Osteoblast (primary cell): ENCODE results near the gene NEGR1. TPM values are rescaled to one million over a fixed set of nuclear protein-coding genes. Genes with fewer than 3 reads are reported as not detected.

Experiments used
- DNase-seq: peaks from one replicate; pipeline ENCODE4 v3.0.0; 2011; ENCODE audit warnings: low spot score, mixed read lengths; ENCODE audit not compliant: insufficient read length; ENCODE audit errors: missing footprints
- H2AFZ ChIP-seq: 2 replicates; pipeline ENCODE4 v1.6.0; 2011; ENCODE audit warnings: mild to moderate bottlenecking, low read length
- H3K27ac ChIP-seq: 2 replicates; pipeline ENCODE4 v1.5.1; 2011; ENCODE audit warnings: mild to moderate bottlenecking, low read depth, low read length, moderate library complexity
- H3K27me3 ChIP-seq: 2 replicates; pipeline ENCODE4 v1.6.0; 2012; ENCODE audit warnings: mild to moderate bottlenecking, control low read depth, inconsistent platforms, low read length, moderate library complexity; ENCODE audit not compliant: insufficient read depth
- H3K36me3 ChIP-seq: 2 replicates; pipeline ENCODE4 v1.5.1; 2011; ENCODE audit warnings: mild to moderate bottlenecking, low read length, control low read depth, moderate library complexity; ENCODE audit not compliant: insufficient read depth
- H3K4me1 ChIP-seq: 2 replicates; pipeline ENCODE4 v1.5.1; 2011; ENCODE audit warnings: mild to moderate bottlenecking, low read length, control low read depth, moderate library complexity; ENCODE audit not compliant: insufficient read depth
- H3K4me2 ChIP-seq: 2 replicates; pipeline ENCODE4 v1.6.0; 2011; ENCODE audit warnings: mild to moderate bottlenecking, low read length; ENCODE audit not compliant: insufficient read depth
- H3K4me3 ChIP-seq: fragments of 200-600 bp; sonication (generic); 3 replicates; pipeline ENCODE4 v1.5.1; 2012; ENCODE audit warnings: mild to moderate bottlenecking, low read length, inconsistent platforms; ENCODE audit not compliant: insufficient read depth
- H3K79me2 ChIP-seq: 2 replicates; pipeline ENCODE4 v1.6.0; 2012; ENCODE audit warnings: mild to moderate bottlenecking, low read length, control low read depth, inconsistent platforms; ENCODE audit not compliant: insufficient read depth
- H3K9me3 ChIP-seq: 2 replicates; pipeline ENCODE4 v1.5.1; 2011; ENCODE audit warnings: low read depth, low read length, control low read depth
- H4K20me1 ChIP-seq: 2 replicates; pipeline ENCODE4 v1.6.0; 2012; ENCODE audit warnings: mild to moderate bottlenecking, low read length, control low read depth; ENCODE audit not compliant: insufficient read depth
- CTCF ChIP-seq: IDR thresholded peaks from 2 replicates; pipeline ENCODE4 v1.5.1; 2011; ENCODE audit warnings: mild to moderate bottlenecking, low read depth, low read length, moderate library complexity; ENCODE audit errors: extremely low read depth
- total RNA-seq: library from RNA; depleted of rRNA; stranded (reverse); fragments of >200 nt; gene quantifications from 2 replicates; pipeline ENCODE4 v1.2.3, GENCODE V29; 2012

Gene NEGR1
- total RNA-seq, 1 donor: 18.1 TPM

- H3K4me2 ChIP-seq: no peak overlapping the region
- H3K4me3 ChIP-seq: no peak overlapping the region
- no peak for TF ChIP-seq CTCF
- H3K27me3 ChIP-seq: no peaks in the 10 kb centered on the region
- no peak overlapping the region for H2AFZ ChIP-seq
- H3K9me3 ChIP-seq: no peaks in the 10 kb centered on the region
- no peak for DNase-seq
- H3K36me3 ChIP-seq: no peaks in the 10 kb centered on the region
- no peaks in the 10 kb centered on the region for H4K20me1 ChIP-seq
- no peaks in the 10 kb centered on the region for H3K79me2 ChIP-seq
- H3K27ac ChIP-seq: no peak overlapping the region
- H3K4me1 ChIP-seq: peaks cover 11% of the 10 kb centered on the region
Measured at GRCh38 chr1:71562298-71562697, 720.0 kb downstream of the NEGR1 start.

- Histone ChIP-seq H3K79me2 (no peaks in the 10 kb centered on the region), H3K9me3 (no peaks in the 10 kb centered on the region), H3K4me2 (peak overlapping the region; percentile 86), H3K36me3 (no peaks in the 10 kb centered on the region), H4K20me1 (no peaks in the 10 kb centered on the region), H3K27me3 (no peaks in the 10 kb centered on the region), H3K4me3 (peak overlapping the region; percentile 44), H2AFZ (peak overlapping the region; percentile 15), H3K27ac (peak overlapping the region; percentile 61), H3K4me1 (peaks cover 11% of the 10 kb centered on the region)
- DNase-seq: no peak
- TF ChIP-seq CTCF: no peak
Measured at GRCh38 chr1:71561729-71562128, 720.6 kb downstream of the NEGR1 start.

- TF ChIP-seq CTCF: no peak
- H3K36me3 ChIP-seq: no peaks in the 10 kb centered on the region
- H3K4me1 ChIP-seq: peaks cover 11% of the 10 kb centered on the region
- H3K4me2 ChIP-seq: peak overlapping the region; percentile 86
- DNase-seq: peak; percentile 11
- no peaks in the 10 kb centered on the region for H3K79me2 ChIP-seq
- H3K27me3 ChIP-seq: no peaks in the 10 kb centered on the region
- no peak overlapping the region for H2AFZ ChIP-seq
- H3K4me3 ChIP-seq: peak overlapping the region; percentile 44
- H3K9me3 ChIP-seq: no peaks in the 10 kb centered on the region
- H4K20me1 ChIP-seq: no peaks in the 10 kb centered on the region
- H3K27ac ChIP-seq: peak overlapping the region; percentile 61
Measured at GRCh38 chr1:71561206-71561605, 721.1 kb downstream of the NEGR1 start.

GRCh38 chr1:71559880-71560279, 722.5 kb downstream of the NEGR1 start:
- no peak overlapping the region for H2AFZ ChIP-seq
- no peak for DNase-seq
- H3K27ac ChIP-seq: no peak overlapping the region
- no peak overlapping the region for H3K4me2 ChIP-seq
- no peaks in the 10 kb centered on the region for H3K9me3 ChIP-seq
- H3K4me3 ChIP-seq: no peak overlapping the region
- H3K36me3 ChIP-seq: no peaks in the 10 kb centered on the region
- no peaks in the 10 kb centered on the region for H3K27me3 ChIP-seq
- TF ChIP-seq CTCF: no peak
- H3K79me2 ChIP-seq: no peaks in the 10 kb centered on the region
- peaks cover 11% of the 10 kb centered on the region for H3K4me1 ChIP-seq
- no peaks in the 10 kb centered on the region for H4K20me1 ChIP-seq
